GM12801 (cell line): Measurements from ENCODE around the gene L3MBTL3.

Experiments
- TF ChIP-seq, protein P1 (sequence below): IDR thresholded peaks from one replicate; pipeline ENCODE4 v1.5.1; 2011; ENCODE audit warnings: control low read depth; ENCODE audit not compliant: insufficient read length; ENCODE audit errors: extremely low read depth

L3MBTL3 gene

DNA sequence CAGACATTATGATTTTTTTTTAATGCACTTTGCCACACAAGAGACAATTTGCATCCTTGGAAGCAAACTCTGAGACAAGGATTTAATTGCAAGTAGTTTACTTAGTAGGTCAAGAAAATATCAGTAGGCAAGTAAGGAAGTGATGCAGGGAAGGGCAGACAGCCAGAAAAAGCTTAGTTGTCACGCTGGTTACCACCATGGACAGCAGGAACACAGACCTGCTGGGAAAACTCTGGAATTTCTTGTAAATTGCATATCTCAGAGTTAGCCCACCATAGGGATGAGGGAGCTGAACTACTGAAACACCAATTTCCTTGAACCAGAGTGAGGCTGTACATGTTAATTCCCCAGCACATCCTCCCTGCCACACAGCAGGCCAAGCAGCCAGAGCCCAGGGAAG, 92.7 kb downstream of the L3MBTL3 start:
- TF ChIP-seq, protein P1, sequence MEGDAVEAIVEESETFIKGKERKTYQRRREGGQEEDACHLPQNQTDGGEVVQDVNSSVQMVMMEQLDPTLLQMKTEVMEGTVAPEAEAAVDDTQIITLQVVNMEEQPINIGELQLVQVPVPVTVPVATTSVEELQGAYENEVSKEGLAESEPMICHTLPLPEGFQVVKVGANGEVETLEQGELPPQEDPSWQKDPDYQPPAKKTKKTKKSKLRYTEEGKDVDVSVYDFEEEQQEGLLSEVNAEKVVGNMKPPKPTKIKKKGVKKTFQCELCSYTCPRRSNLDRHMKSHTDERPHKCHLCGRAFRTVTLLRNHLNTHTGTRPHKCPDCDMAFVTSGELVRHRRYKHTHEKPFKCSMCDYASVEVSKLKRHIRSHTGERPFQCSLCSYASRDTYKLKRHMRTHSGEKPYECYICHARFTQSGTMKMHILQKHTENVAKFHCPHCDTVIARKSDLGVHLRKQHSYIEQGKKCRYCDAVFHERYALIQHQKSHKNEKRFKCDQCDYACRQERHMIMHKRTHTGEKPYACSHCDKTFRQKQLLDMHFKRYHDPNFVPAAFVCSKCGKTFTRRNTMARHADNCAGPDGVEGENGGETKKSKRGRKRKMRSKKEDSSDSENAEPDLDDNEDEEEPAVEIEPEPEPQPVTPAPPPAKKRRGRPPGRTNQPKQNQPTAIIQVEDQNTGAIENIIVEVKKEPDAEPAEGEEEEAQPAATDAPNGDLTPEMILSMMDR, result no peak

DNA sequence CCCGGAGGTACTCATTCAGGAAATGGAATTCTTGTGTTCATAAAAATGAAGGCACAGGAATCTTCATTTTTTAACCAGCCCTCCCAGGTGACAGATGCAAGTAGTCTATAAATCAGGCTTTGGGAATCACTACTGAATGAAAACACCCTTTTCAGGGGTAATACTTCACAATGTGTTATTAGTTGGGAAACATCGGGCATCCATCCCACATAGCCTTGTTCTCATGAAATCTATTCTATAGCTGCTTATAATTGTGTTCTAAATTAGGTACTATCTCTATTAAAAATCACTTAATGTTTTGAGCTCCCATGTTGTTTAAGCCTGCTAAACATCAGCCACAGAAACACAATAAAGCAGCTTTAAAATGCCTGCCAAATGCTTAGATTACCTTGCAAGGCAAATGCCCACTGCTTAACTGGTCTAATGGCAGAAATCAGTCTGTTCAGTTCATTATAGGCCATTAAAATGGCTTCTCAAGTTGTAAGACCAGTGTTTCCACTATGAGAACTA, 94.9 kb downstream of the L3MBTL3 start:
- TF ChIP-seq, protein P1, result no peak

DNA sequence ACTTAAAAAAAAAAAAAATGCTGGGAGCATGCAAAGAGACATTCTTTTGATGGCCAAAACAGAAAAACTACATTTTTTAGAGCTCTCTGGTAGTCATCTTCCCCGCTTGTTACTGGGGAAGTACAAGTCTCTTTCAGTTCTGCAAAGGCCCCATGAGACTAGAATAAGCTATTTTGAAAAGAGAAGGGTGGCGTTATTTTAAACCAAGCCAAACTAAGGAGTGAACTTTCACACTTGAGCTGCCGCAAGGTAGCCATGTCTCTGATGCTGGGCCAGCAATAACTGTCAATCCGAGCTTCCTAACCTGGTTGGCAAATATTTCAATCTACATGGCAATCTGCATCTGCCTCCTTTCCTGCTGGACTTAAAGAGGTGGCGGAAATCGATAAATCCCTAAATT, 96.7 kb downstream of the L3MBTL3 start:
- TF ChIP-seq, protein P1, result no peak

DNA sequence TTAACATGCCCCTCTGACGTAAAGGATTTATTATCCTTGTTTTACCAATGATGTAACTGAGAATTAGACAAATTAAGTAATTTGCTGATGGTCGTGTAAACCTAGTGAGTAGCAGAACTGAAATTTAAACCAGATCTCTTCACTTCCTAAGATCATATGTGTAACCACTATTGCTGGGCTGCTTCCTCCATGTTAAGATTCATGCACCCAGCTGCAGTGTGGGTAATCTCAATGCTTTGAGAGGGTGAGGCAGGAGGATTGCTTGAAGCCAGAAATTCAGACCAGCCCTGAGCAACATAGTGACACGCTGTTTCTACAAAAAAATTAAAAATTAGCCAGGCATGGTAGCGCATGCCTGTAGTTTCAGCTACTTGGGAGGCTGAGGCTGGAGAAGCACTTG, 97.9 kb downstream of the L3MBTL3 start:
- TF ChIP-seq, protein P1, result no peak

DNA sequence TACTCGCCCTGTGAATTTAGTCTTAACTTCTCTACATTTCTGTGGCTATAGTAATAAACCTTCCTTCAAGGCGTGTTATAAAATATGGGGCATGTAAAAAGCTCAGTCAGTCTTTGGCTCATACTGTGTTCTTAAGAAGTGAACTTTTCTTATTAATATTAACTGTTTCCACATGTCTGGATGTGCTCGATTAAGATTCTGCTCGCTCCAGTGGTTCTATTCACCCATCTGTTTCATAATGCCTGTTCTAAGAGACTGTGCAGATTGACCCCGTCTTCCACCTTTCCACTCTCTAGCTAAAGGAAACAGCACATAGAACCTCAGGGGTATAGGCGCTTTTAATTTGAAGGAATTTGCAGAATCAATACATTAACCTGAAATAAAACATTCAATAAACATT, 99.9 kb downstream of the L3MBTL3 start:
- TF ChIP-seq, protein P1, result no peak

DNA sequence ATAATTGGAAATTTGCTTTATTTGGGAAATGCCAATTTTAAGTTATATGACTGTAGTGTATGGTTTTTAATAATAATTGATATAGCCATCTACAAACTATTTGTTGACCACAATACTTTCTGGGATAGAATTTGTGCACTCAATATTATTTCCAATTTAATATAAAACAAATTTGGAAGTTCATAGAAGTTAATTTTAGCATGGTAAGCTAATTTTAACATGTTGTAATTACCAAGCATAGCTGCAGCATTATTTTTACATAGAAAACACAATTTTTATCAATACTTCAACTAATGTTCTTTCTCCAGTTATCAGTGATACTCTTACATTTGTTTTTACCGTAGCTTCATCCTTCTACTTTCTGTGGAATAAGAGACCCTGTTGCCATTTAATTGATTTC, 100.8 kb downstream of the L3MBTL3 start:
- TF ChIP-seq, protein P1, result no peak

DNA sequence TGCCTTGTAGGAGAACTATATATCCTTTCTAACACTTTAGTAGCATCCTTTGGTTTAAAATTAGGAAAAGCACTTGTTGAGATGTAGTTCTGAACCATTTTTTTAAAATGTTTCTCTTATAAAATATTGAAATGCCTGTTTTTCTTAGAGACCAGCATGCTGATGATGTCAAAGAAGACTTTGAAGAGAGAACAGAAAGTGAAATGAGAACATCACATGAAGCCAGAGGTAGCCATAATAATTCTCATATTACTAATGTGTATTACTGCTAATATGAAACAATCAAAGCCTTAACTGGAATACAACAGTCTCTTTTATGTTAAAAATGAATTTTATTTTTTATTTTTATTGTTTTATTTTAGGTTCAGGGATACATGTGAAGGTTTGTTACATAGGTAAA, 102.3 kb downstream of the L3MBTL3 start:
- TF ChIP-seq, protein P1, result no peak

DNA sequence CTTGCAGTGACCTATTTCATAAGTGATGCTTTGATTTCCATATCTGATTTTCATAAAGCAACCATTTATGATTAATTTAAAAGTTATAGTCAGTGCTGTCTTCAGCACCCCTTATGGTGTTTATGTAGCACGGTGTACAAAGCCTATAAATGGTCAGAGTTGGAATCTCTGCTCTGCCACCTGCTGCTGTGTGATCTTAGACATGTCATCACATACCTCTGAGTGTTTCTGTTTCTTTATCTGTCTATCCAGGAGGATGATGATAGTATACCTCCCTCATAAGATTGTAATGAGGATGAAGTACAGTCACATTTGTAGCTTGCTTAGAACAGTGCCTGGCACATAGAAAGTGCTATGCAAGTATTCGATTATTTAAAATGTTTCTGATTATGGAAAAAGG, 103.9 kb downstream of the L3MBTL3 start:
- TF ChIP-seq, protein P1, result no peak
